GM10266 (cell line): ENCODE results near the gene GAR1.
"Not testable (repeated sequence)": the region's sequence is repeated elsewhere in the genome, so short reads cannot be mapped to it uniquely, and the experiment has no call there.

Source experiments
- DNase-seq: peaks from one replicate; pipeline ENCODE4 v3.0.0; 2012; ENCODE audit errors: extremely low spot score
- TF ChIP-seq, protein P1 (sequence below): IDR thresholded peaks from 2 replicates; pipeline ENCODE4 v1.5.1; 2012; ENCODE audit warnings: mild to moderate bottlenecking, low read depth; ENCODE audit not compliant: control insufficient read depth, insufficient read depth; ENCODE audit errors: missing control alignments

The GAR1 gene

DNA sequence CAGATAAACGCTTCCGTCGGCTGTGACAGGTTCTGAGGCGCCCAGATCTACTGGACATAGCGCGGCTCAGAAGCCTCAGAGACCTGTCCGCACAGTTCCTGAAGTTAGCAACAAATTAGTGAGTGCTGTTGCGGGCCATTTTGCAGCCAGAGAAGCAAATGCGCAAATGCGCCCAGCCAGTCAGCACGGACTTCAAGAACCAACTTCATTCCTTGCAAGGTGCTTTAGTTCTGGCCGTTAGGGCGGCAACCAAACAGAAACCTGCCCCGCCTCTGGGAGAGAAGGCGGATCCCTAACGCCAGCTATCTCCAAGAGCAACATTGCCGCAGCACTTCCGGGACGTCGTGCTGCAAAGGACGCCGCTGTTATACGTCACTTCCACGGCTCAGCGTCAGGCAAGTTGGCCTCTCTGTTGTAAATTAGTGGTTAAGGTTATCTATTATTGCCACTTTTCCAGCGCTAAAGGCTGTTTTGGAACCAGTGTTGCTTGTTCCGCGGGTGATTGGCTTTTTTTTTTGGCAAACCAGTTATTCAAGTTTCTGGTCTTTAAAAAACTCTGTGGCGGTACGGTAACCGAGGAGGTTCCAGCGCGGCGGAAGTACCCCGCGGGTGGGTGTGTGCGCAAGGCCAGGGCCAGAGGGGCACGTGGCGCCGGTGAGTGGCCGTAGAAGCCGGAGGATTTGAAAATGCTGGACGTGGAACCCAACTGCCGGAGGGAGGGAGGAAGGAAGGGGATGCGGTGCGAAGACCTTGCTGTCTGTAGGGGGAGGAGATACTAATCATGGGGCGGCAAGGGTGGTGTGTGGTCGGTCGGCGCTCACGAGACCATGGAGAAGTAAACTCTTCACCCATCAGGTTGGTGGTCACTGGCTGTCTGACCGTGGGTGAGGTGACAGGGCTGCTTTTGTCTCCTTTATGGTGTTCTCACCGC is at the start of gene GAR1:
TSS of gene GAR1 (plus strand) at position 612 of the 931 bp plus-strand sequence. CDS start 403 bp downstream, outside the sequence.
- DNase-seq, result peak; percentile 86
- TF ChIP-seq, protein P1, sequence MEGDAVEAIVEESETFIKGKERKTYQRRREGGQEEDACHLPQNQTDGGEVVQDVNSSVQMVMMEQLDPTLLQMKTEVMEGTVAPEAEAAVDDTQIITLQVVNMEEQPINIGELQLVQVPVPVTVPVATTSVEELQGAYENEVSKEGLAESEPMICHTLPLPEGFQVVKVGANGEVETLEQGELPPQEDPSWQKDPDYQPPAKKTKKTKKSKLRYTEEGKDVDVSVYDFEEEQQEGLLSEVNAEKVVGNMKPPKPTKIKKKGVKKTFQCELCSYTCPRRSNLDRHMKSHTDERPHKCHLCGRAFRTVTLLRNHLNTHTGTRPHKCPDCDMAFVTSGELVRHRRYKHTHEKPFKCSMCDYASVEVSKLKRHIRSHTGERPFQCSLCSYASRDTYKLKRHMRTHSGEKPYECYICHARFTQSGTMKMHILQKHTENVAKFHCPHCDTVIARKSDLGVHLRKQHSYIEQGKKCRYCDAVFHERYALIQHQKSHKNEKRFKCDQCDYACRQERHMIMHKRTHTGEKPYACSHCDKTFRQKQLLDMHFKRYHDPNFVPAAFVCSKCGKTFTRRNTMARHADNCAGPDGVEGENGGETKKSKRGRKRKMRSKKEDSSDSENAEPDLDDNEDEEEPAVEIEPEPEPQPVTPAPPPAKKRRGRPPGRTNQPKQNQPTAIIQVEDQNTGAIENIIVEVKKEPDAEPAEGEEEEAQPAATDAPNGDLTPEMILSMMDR, result no peak

DNA sequence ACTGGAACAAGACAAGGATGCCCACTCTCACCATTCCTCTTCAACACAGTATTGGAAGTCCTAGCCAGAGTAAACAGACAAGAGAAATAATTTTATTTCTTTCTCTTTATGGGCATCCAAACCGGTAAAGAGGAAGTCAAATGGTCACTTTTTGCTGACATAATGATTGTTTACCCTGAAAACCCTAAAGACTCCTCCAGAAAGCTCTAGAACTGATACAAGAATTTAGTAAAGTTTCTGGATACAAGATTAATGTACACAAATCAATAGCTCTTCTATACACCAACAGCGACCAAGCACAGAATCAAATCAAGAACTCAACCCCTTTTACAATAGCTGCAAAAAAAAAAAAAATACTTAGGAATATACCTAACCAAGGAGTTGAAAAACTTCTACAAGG is 33.5 kb upstream of the GAR1 start:
- DNase-seq, result not testable (repeated sequence)

DNA sequence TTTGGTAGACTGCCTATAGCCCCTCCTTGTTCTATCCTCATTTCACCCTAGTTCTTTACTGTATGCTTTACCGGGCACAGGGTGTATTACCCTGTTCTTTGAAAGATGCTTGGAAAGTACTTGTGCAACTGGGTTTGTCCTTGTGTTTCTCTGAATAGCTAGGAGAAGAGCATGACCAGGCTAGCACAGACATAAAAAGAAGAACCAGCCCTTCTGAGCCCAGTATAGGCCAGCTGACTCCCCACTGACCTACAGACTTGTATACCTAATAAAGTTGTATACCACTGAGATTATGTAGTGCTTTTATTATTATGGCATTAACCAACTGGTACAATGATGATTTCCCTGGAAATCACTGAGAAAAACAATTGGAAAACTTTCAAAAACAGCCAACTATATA is 28.7 kb upstream of the GAR1 start:
- TF ChIP-seq, protein P1, result no peak

DNA sequence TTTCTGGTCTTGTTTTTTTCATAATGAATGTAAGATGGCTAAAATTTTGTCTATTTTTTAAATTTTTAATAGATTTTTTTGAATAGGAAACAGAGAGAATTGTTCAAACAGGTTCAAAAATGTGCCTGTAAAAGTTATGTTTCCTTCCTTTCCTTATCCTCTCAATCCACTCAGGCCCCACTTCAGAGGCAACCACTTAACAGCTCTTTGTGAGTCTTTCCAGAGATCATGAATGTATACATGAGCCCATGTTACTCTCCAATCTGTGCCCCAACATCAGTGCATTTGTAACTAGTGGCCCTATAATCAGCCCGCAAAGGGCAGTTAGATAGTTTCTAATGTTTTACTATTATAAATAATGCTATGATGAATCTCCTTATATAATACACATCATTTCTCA is 27.8 kb upstream of the GAR1 start:
- TF ChIP-seq, protein P1, result no peak
- no peak for DNase-seq

More for the DNA sequence above, 28.7 kb upstream of the GAR1 start:
- DNase-seq, result no peak

DNA sequence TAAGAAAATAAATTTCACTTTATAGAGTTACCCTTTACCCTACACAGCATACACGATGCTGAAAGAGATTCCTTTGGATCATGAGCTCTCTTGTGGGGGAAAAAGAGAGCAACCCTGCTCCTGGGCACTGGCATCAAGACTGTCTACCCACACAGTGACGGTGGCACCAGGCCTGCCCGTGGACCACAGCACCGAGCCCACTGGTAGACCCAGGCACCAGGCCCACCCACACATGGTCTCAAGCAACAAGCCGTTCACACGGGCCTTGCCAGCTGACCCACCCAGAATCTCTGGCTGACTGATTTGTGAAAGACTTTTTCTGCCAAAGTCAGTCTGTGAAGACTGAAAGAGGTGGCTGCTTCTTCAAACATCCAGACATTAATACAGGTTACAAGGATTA is 20.5 kb upstream of the GAR1 start:
- TF ChIP-seq, protein P1, result no peak

DNA sequence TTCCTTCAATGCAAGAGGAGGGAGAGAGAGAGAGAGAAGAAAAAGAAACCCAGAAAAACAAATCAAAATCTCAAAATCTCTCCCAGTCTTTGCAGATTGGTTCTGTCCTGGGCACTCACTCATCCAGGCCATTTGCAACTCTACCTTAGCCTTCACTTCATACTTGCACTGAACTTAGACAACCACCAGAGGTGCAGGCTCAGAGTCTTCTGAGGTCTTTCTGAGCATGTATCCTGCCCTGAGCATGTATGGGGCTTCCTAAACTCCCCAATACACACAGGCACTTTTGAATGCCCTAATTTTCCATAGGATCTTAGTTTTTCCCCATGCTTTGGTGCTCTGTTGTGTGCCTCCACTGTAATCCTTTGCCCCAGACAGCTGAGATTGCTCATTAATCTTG is 16.7 kb upstream of the GAR1 start:
- no peak for DNase-seq
- TF ChIP-seq, protein P1, result no peak

More for the DNA sequence above, 20.5 kb upstream of the GAR1 start:
- no peak for DNase-seq

DNA sequence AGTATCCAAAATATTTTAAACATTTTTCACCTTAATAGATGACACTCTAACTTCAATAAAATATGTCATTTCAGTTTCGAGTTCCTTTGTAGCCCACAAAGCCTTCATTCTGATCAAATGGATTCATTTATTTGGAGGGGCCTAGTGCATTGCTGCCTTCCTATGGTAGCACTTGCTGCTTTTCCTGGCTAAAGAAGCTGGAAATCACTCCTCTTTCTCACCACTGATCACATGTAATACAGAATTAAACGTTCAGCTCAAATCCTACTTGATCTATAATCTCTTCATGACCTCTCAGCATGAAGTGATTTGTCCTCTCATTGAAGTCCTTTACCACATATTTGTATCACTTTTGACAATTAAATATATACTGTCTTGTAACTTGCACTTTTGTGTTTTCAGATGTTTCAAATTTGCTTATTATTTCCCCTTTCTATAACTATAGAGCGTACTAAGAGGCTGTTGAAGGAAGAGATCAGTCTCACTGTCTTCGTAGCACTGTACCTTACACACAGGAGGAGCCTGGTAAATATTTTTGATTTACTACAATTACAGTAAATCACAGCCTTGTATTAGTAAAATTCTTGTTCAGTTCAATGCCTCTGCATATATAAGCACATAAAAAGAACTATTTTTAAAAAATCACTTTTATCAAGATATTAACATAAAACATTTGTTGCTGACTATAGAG is 14.3 kb upstream of the GAR1 start:
- no peak for DNase-seq
- TF ChIP-seq, protein P1, result no peak
